ENCODE data around the gene MXRA7.
A peak's percentile ranks its signal among the peaks of the same experiment; 100 is the strongest.

The MXRA7 gene

DNA sequence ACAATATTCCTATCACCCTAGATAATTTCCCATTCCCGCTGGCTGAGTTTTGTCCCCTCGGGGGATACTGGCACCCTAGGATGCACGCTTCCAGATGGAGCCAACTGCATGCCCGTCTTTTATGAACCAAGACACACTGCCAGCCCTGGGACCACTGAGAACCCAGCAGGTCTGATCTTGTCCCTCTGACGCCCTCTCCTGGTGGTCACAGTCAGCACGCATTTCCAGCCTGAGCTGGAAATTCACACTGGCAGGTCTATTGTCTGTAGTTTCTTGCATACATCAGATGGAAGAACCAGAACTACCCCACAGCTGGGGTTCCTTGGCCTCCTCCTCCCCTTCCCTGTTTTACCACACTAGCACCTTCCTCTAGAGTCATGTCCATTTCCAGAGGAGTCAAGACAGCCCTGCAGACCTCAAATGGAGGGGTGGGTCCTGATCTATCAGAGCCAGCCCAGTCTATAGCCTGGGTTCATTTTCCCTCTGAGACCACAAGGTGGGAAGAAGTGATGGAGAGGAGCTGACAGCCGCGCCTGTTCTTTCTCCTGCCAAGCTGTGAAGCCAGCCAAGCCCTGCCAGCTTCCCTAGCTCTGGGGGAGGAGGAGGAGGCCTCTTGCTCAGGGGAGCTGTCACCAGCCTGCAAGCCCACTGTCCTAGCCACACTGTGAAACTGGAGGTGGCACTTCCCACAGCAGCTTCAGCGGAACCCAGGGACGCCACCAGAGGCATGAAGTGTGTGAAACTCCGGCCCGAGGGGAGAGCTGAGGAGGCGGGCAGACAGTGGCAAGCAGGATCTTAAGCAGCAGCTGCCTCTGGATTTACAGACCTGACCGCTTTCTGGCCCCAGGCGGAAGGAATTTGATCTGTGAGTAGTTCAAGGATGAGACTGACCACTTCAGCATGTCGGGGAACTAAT is 29.3 kb downstream of the MXRA7 start:
- DNase-seq: peak in 32 of 51 donors; percentile 12 to 75 (median 42)

DNA sequence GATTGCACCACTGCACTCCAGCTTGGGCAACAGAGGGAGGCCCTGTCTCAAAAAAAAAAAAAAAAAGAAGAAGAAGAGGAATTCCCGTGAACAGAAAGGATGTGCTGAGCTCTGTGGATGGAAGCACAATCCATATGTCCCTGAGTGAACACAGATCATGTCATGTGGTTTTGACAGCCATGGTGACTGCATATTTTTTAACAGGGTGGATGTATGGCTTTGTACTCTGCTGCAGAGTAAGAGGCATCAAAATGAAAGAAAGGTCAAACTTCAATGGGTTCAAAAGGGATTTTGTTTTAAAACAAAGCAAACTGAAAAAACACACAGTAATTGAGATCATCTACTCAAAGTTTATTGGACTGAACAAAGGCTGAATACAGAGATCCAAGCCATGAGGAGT is 31.5 kb downstream of the MXRA7 start:
- DNase-seq: no peak

DNA sequence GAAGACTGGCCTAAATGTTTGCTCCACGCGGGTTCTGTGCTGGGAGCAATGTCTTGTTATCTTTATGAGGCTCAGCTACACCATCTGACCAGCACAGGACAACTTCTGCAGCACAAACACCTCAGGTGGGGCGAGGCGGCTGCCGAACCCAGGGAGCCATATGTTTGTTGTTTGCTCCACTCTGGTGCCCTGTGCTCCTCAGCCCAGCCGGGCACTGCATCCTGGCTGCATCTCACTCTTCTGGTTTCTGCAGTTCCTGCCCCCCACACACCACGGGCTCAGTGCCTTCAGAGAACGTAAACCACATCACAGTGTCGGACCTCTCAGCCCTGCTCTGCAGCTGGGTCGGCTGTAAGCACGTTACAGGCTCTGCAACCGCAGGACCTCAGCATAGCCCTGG is 32.4 kb downstream of the MXRA7 start:
- no peak for DNase-seq

DNA sequence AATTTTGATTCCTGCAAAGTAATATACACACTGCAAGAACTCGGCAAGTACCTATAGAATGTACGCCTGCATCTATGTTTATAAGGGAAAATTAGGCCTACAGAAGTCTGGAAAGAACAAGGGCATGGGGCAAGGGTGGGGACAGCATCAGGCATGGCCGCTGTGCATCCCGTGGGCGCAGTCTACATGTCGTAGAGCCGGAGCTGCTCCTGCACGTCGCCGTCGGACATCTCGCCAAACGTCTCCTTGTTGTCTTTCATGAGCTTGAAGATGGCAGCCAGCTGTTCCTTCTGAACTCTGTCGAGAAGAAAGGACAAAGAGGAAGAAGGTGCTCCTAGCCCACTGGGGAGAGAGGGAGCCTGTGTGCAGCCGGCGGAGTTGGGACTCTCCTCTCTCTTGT is 33.4 kb downstream of the MXRA7 start:
- DNase-seq: no peak

DNA sequence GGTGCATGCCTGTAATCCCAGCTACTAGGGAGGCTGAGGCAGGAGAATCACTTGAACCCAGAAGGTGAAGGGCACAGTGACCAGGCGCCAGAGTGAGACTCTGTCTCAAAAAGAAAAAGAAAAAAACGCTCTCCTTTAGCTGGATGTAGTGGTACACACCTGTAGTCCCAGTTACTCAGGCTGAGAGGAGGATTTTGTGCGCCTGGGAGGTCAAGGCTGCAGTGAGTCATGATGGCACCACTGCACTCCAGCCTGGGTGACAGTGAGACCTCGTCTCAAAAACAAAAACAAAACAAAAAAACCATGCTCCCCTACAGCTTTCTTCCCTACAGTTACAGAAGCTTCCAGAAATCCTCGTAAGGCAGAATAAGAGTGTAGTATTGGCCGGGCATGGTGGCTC is 34.1 kb downstream of the MXRA7 start:
- DNase-seq: no peak

DNA sequence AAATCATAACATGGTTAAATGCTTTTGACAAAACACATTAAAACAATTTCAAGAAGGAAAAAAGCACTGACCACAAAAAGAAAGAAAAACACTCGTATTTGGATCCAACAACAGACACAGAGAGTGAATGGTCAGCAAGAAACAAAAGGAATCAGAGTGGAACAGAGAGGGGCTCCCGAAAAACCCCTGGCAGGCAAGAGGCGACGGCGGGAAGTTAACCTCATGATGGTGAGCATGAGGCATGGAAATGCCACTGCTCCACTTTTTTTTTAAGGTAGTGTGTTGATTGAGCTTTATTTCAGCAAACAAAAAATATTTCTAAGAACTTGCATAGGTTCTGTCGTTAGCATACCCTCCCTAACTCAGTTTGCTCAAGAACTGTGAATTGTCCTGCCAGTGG is 35.1 kb downstream of the MXRA7 start:
- DNase-seq: no peak

DNA sequence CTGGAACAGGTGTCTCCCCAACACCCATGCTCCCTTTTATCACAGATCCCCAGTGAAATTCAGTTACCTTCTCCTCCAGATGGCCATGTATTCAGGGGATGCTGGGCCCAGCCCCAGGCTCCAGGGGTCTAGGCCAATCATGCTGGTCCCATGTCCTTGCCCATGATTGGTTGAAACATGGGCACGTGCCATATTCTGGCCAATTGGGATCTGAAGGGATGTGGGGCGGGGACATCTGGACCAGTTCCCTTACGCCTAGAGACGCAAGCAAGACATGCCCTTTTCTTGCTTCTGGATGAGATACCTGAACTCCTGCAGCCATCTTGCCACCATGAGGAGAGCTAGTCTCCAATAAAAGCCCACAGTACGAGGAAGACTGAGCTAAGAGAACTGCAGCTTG is 36.2 kb downstream of the MXRA7 start:
- no peak for DNase-seq

DNA sequence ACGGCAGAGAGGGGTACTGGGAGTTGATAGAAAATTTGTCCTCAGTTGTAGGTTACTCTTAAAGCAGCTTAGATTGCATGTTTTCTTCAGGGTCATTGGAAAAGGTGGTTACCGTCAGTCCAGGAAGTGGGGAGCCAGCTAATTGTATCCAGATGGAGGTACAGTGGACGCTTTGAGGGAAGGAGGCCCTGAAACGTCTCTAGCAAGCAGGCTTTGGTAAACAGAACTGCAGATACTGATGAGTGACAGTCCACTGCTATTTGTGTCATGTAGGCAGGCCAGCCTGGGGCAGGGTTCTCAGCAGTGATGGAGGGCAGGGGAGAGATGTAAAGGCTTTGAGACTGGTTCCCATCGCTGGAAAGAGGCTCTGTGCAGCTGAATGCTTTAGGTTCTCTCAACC is 37.0 kb downstream of the MXRA7 start:
- DNase-seq: no peak

DNA sequence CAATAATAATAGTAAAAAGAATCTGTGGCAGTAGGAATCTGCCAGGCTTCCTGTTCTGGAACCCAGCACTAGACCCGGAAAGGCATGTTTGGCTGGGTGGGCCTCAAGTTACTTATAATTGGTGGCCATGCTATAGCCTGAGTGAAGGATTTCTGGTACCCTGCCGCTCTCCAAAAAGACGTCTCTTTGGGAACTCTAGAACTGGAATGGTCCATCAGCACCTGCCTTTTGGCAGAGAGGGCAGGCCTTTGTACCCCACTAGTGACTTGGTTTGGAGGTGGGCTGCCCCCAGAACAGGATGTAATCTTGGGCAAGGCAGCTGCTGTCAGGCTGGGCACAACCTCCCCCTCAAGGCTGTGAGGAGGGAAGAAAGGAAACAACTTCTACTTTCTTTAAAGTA is 37.9 kb downstream of the MXRA7 start:
- no peak for DNase-seq

DNA sequence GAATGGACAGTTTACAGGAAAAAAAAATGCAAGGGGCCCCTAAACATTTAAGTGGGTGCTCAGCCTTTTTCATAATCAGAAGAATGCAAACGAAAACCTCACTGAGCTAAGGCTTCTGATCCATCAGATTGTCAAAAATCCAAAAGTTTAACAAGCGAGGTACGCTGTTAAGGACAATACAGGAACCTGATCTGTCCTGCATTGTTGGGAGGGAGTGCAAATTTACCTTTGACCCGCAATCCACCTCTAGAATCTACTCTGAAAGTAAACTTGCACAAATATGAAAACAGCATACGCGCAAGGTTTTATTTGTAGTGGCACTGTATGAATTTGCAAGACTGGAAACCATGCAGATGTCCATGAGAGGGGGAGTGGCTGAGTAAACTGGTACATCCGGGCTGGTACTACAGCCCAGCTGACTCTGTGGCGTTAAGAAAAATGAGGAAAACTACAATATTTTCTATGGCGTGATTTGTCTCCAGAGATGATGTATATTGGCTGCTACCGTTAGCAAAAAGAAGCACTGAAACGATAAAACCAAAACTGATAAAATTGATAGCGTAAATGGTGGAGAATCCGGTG is 38.4 kb downstream of the MXRA7 start:
- DNase-seq: no peak

DNA sequence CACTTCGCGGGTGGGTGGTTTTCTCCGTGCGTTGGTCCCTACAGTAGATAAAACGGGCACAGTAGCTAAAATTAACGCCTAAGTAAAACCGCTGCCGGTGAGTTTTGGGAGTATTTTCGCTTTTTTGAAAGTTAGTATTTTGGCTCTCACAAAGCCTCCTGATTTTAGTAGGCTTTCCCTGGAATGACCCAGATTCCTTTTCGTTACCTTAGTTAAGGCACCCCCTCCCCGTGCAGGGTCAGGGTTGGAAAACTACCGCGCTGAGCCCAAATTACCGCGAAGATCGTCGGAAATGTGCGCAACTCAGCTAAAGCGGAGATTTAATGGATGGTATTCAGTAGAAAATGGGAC is 38.9 kb downstream of the MXRA7 start:
- DNase-seq: no peak

DNA sequence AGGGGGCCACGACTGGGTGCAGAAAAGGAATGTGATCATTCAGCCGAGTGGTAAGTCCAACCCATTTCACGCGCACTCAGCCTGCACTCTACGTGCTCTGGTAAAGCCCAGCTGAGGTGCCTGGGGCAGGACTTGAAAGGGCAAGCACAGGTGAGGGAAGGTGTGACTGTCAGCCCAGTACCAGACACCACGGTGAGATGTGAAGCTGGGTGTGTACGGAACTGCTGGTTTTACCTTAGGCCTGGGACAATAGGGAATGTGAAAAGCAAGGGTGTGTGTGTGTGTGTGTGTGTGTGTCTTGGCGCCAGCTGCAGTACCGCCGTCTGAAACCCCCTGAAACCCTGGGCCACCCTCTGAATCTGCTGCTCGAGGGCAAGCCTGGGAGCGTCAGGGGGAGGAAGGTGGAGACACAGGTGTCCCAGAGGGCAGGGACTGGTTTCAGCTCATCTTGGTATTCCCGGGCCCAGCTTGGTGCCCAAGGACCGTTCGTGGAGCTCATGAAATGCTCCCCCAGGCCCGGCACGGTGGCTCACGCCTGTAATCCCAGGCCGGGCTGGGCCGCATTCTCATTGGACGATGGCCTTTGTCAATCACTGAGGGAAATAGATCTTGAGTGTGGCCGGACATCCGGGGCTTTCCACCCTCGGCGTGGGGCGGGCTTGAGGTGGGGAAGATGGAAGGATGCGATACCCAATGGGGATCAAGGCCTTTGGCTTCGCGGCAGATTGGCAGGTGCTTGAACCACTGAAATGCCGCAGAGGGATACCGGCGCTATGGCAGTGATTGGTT is 39.4 kb downstream of the MXRA7 start:
- peak; percentile 91 to 100 (median 99) for DNase-seq

DNA sequence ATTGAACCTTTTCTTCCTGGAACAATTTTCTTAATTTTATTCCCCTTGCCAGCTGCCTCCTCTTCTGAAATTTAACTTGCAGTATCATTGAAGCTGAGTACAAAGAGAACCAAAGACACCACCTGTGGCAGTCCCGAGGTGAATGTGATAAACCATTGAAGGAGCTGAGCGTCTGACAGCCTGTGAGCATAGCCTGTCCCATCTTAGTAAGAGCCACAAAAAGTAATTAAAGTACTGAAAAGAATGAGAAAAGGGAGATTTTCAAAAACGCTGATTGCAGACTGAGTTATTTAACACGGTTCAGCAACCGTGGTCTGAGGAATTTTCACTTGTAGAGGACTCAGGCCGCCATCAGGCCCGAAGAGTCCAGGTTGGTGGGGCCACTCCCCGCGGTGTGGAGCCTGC is 40.0 kb downstream of the MXRA7 start:
- DNase-seq: no peak

DNA sequence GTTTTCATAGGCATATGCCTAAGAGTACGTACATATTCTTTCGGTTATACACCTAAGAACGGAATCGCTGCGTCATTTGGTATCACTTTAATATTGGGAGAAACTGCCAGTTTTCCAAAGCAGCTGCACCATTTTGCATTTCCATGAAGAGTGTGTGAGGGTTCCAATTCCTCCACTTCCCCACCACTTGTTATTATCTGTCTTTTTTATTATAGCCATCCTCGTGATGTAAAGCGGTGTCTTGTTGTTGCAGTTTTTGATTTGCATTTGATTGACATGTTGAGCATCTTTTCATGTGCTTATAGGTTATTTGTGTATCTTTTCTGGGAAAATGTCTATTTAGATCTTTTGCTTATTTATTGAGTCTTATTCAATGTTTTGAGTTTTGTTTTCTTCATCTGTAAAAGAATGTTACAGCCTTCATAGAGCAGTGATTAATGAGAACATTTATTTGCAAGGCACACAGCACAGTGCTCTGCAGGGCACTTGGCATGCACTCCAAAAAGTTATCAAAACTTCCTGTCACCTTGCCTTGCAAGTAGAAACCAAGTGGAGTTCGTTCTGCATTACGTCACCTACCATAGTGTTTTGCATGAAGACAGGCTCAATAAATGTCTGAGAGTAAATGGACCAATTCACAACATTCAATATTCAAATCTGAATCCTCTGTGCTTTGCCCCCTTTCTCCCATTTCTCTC is 40.6 kb downstream of the MXRA7 start:
- DNase-seq: no peak

DNA sequence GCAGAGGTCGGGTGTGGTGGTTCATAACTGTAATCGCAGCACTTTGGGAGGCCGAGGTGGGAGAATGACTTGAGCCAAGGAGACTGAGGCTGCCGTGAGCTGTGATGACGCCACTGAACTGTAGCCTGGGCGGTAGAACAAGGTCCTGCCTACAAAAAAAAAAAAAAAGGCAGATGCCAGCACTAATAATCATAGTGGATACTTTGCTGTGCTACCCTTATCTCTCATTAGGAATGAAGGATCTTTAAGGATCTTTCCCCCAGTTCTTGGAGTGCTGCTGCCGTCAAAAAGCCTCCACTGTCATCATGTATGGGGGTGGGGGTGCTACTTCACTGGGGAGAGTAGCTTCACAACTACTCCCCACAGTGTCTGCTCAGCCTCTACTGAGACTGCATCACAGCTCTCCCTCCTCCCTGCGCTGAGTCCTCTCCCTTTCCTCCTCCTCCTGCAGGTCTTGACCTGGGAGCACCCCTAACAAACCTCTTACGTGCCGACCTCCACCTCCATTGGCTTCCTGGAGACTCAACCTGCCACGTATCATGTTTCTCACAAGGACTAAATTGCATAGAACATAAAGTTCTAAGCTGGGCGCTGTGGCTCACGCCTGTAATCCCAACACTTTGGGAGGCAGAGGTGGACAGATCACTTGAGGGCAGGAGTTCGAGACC is 42.8 kb downstream of the MXRA7 start:
- DNase-seq: no peak

DNA sequence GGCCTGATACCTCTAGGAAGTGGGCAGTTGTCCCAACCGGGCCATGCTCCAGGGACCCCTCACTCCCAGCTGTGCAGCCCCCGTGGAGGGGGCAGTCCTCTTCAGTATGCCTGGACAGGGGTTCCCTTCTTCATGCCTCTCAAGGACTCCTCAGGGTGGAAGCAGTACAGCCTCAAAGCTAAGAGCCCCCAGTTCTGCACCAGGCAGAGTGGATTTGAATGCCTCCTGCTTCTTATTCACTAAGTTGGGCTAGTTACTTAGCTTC is 43.3 kb downstream of the MXRA7 start:
- DNase-seq: no peak

DNA sequence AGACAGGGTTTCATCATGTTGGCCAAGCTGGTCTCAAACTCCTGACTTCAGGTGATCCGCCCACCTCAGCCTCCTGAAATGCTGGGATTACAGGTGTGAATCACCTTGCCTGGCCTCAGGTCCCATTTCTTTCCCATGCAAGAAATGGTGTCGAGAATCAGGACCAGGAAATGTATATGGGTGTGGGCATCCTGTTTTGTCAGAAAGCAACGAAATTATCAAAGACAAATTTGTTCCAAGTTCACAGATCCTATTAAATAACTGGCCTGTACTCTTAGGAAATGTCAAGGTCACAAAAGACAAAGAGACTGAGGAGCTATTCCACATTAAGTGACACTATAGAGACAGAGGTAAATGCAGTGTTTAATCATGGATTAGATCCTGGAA is 50.1 kb downstream of the MXRA7 start:
- no peak for DNase-seq

DNA sequence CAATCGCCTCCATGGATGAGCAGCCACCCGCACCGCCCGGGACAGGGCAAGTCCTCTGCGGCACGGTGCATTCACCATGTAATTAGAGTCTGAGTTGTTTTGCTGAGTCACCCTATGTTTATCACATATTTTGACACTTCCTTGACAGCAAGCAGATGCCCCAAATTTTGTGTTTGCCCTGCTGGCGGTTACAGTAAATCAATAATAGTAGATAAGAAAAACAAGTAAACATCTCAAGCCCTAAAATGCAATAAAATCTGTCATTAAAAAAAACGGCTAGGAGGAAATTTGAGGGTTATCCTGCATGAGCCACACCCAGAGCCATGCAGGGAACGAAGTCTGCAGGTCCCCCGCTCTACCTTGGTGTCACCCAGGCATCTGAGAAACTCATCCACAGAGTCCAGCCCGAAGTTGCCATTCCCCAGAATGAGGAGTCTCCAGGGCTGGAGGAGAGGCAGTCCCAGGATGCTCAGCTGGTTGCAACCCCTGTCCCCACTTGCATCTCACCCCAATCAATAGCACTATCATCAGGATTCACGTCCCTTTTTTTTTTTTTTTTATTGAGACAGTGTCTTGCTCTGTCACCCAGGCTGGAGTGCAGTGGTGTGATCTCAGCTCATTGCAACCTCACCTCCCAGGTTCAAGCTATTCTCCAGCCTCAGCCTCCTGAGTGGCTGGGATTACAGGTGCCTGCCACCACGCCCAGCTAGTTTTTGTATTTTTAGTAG is 50.7 kb downstream of the MXRA7 start:
- DNase-seq: no peak

DNA sequence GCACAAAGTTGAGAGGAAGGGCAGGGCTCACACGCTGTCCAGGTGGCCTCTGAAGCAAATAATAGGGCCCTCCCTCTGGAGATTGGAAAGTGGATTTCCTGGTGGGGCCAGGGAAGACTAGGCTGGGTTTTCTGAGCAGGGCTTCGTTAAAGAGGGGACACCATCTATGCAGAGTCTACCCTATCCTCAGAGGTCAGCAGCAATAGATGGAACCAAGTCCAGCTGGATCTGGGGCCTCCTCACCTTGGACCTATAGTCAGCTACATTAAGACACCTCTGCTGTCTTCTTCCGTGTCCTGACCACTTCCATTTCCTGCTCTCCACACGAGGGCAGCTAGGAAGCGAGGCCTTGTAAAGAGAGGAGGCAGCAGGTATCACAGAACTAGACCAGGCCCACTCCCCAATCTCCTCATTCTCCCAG is 52.5 kb downstream of the MXRA7 start:
- no peak for DNase-seq

DNA sequence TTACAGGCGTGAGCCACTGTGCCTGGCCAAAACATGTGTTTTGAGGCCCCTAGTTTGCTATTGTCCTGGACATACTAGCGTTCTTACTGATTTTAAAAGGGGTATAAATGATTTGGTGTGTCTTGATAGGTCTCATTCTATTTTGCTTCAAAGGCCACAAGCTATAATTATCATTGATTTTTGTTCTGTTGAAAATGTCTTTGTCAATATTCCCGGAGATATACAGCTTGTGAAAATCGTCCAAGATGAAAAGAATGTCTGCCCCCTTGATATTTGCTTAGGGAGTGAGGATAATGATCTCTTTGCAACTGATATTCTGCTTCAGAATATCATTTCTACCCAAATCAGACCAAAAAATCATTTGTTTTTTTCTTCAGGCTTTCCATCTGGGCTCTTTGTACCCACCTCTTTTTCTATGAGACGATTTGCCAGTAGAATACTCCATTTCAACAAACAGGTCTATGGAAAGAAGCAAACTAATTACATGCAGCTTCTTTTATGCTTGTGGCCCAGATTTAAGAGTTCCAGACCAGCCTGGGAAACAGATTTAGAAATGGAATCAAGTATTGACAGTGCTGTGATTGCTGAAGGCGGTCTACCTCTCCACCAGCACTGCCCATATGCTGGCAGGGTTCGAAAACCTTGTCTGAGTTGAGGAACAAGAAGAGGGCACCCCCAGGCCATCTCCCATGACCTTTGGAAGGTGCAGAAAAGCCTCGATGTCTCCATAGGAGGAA is 53.1 kb downstream of the MXRA7 start:
- no peak for DNase-seq
